ENCODE measurements around the gene MINDY3.

DNA sequence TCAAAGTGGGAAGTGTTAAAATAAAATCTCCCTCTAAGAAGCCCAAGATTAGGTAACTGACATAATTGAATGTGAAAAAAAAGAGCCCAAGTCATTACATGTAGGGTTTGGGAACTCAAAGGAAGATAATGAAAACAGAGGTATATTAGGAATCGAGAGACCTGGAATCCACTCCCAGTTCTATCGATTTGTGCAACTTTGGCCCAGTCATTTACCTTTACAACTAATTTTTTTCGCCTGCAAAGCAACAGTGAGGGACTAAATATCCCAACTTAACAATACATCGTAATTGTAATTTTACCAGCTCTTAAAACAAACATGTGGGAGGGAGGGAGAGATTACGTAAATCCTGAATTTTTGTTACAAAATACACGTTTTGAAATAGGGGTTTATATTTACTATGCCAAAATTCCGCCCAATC lies 1.4 kb downstream of the MINDY3 start:
- TF ChIP-seq, protein P1, sequence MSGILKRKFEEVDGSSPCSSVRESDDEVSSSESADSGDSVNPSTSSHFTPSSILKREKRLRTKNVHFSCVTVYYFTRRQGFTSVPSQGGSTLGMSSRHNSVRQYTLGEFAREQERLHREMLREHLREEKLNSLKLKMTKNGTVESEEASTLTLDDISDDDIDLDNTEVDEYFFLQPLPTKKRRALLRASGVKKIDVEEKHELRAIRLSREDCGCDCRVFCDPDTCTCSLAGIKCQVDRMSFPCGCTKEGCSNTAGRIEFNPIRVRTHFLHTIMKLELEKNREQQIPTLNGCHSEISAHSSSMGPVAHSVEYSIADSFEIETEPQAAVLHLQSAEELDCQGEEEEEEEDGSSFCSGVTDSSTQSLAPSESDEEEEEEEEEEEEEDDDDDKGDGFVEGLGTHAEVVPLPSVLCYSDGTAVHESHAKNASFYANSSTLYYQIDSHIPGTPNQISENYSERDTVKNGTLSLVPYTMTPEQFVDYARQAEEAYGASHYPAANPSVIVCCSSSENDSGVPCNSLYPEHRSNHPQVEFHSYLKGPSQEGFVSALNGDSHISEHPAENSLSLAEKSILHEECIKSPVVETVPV (CRISPR knock-in tag; IDR thresholded peaks at IDR 0.05): no peak
- TF ChIP-seq, protein P2, sequence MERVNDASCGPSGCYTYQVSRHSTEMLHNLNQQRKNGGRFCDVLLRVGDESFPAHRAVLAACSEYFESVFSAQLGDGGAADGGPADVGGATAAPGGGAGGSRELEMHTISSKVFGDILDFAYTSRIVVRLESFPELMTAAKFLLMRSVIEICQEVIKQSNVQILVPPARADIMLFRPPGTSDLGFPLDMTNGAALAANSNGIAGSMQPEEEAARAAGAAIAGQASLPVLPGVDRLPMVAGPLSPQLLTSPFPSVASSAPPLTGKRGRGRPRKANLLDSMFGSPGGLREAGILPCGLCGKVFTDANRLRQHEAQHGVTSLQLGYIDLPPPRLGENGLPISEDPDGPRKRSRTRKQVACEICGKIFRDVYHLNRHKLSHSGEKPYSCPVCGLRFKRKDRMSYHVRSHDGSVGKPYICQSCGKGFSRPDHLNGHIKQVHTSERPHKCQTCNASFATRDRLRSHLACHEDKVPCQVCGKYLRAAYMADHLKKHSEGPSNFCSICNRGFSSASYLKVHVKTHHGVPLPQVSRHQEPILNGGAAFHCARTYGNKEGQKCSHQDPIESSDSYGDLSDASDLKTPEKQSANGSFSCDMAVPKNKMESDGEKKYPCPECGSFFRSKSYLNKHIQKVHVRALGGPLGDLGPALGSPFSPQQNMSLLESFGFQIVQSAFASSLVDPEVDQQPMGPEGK (CRISPR knock-in tag; IDR thresholded peaks at IDR 0.05; ENCODE audit: borderline replicate concordance): no peak
- no peak for TF ChIP-seq ESRRG (CRISPR knock-in tag; IDR thresholded peaks at IDR 0.05)
- TF ChIP-seq TOX (CRISPR knock-in tag; IDR thresholded peaks at IDR 0.05; ENCODE audit: borderline replicate concordance): no peak
- TF ChIP-seq ZFP3 (CRISPR knock-in tag; IDR thresholded peaks at IDR 0.05): no peak
- no peak for TF ChIP-seq ZNF70 (CRISPR knock-in tag; IDR thresholded peaks at IDR 0.05)
- TF ChIP-seq ZNF565 (CRISPR knock-in tag; conservative IDR thresholded peaks at IDR 0.05; ENCODE audit: low read depth): no peak
- no peak for TF ChIP-seq TCF4 (CRISPR knock-in tag; IDR thresholded peaks at IDR 0.05; ENCODE audit: borderline replicate concordance)
- no peak for TF ChIP-seq ZNF8 (CRISPR knock-in tag; IDR thresholded peaks at IDR 0.05)
- TF ChIP-seq GLIS3 (CRISPR knock-in tag; IDR thresholded peaks at IDR 0.05): no peak

All from SK-N-SH treated with all-trans-retinoic acid at 6 μM for 48 hours (cell line).